GM12892 (cell line): ENCODE data around the gene FBXW8.

Experiments used
- POLR2A ChIP-seq: IDR thresholded peaks from 2 replicates; pipeline ENCODE4 v1.6.1; 2011; ENCODE audit warnings: low read depth, low read length, control low read depth
- POLR2AphosphoS5 ChIP-seq: IDR thresholded peaks from 2 replicates; pipeline ENCODE4 v1.6.1; 2011; ENCODE audit warnings: low read depth, low read length, control low read depth
- TAF1 ChIP-seq: IDR thresholded peaks from 2 replicates; pipeline ENCODE4 v1.6.1; 2011; ENCODE audit warnings: low read depth, mild to moderate bottlenecking, control low read depth, low read length, borderline replicate concordance

GRCh38 chr12:116887244-116887643, 23.5 kb upstream of the FBXW8 start:
- no peak for TF ChIP-seq TAF1
- no peak for TF ChIP-seq POLR2A
- TF ChIP-seq POLR2AphosphoS5, result no peak
